Measurements from ENCODE around the gene IGSF23.
"Not testable (repeated sequence)": the region's sequence is repeated elsewhere in the genome, so short reads cannot be mapped to it uniquely, and the experiment has no call there.

Gene IGSF23

DNA sequence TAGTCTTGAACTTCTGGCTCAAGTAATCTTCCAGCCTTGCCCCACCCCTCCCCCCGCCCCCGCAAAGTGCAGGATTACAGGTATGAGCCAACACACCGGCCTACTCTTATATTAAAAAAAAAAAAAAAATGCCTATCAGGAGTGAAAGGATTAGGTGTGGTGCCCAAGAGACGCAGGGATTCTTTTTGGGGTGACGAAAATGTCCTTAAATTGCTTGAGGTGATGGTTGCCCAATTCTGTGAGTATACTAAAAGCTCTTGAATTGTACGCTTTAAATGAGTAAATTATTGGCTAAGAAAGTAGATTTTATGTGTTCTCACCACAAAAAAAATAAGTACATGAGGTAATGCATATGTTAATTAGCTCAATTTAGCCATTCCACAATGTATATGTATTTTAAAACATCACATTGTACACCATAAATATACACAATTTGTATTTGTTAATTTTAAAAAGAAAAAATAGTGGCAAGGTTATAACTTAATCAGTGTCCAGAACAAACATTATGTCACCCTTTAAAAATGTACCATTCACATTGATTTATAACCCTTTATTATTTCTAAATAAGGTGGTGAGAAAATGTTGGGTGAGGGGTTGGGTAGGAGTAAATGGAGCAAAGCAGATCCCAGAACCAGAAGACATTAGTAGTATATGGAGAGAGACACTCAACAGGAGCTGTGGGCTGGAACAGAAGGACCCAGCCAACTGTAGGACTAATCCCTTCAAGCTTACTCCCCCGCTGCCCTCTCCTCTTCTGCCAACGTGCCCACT is 3.9 kb downstream of the IGSF23 start:
- no peak for DNase-seq

- no peak for DNase-seq
Observed at GRCh38 chr19:44618640-44619357, 5.4 kb downstream of the IGSF23 start.

GRCh38 chr19:44620667-44621066 is 7.3 kb downstream of the IGSF23 start:
- DNase-seq: no peak

- DNase-seq: no peak
Observed at GRCh38 chr19:44621367-44621766, 8.0 kb downstream of the IGSF23 start.

DNA sequence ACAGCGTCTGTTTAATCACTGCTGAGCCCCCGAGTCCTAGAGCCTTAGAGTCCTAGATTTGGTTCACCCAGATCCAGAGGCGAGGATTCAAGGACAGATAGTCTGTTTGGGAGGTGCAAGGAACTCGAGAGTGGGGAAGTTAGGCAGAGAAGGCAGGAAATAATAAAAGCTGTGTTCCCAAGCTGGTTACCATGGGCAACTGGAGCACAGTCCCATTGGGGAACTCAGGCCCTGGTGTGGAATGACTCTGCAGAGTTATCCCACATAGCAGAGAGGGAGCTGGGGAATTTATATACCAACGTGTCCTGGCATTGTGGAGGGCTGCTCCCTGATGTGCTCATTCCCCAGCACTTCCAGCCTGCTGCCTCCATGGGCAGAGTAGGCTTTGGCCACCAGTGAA is 9.7 kb downstream of the IGSF23 start:
- no peak for DNase-seq

DNA sequence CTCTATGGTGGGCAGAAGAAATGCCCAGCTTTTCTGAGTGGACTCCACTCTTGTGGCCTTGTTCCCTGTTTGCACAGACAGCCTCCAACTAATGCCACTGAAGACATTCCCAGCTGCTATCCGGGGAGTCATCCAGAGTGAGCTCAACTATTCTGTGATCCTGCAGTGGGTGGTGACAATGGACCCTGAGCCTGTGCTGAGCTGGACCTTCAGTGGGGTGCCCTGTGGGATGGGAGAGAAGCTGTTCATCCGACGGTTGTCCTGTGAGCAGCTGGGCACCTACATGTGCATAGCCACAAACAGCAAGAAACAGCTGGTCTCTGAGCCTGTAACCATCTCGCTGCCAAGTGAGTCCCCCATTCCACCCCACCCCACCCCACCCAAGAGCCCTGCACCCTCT is 10.3 kb downstream of the IGSF23 start:
- no peak for DNase-seq

DNA sequence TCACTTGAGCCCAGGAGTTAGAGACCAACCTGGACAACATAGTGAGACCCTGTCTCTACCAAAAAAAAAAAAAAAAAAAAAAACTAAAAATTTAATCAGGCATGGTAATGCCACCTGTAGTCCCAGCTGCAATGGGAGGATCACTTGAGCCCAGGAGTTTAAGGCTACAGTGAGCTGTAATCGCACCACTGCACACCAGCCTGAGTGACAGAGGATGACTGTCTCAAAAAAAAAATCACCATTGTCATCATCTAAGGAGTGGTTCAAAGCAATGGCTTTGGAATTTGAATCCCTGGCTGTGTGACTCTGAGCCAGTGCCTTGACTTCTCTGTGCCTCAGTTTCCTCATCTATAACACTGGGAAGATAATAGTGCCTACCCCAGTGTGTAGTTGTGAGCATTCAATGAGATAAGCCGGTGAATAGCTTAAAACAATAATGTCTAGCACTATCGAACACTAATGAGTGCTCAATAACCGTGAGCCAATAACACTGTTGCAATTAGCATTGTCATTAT is 11.5 kb downstream of the IGSF23 start:
- DNase-seq: no peak

- not testable (repeated sequence) for DNase-seq
Observed at GRCh38 chr19:44625637-44626036, 12.3 kb downstream of the IGSF23 start.

DNA sequence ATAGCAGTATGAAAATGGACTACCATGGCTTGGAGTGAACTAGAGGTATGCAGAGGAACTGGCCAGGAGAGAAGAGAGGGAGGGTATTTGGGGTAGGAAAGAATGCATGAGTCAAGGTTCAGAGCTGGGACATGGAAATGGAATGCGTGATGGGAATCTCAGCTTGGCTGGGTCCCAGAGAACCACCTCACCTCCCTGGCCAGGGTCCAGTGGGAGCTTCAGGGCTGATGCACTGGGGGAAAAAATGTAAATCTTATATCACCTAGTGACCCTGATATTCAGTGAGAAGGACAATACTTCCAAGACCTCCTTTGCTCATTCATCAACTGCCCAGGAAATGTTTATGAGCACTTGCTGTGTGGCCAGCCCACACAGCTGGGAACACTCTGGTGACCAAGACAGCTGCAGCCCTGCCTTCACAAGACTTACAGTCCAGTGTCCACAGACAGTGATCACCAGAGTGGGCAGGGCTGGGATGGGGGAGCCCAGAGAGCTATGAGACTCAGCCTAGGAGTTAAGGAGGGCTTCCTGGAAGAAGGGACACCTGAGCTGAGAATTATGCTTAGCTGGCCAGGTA is 12.8 kb downstream of the IGSF23 start:
- DNase-seq: no peak

- DNase-seq: no peak
Observed at GRCh38 chr19:44627631-44628030, 14.3 kb downstream of the IGSF23 start.

GRCh38 chr19:44628793-44629192 is 15.4 kb downstream of the IGSF23 start:
- DNase-seq: no peak

- DNase-seq: not testable (repeated sequence)
Observed at GRCh38 chr19:44631611-44632010, 18.2 kb downstream of the IGSF23 start.

- DNase-seq: not testable (repeated sequence)
Observed at GRCh38 chr19:44634058-44634457, 20.7 kb downstream of the IGSF23 start.

- DNase-seq: no peak
Observed at GRCh38 chr19:44634785-44635184, 21.4 kb downstream of the IGSF23 start.

DNA sequence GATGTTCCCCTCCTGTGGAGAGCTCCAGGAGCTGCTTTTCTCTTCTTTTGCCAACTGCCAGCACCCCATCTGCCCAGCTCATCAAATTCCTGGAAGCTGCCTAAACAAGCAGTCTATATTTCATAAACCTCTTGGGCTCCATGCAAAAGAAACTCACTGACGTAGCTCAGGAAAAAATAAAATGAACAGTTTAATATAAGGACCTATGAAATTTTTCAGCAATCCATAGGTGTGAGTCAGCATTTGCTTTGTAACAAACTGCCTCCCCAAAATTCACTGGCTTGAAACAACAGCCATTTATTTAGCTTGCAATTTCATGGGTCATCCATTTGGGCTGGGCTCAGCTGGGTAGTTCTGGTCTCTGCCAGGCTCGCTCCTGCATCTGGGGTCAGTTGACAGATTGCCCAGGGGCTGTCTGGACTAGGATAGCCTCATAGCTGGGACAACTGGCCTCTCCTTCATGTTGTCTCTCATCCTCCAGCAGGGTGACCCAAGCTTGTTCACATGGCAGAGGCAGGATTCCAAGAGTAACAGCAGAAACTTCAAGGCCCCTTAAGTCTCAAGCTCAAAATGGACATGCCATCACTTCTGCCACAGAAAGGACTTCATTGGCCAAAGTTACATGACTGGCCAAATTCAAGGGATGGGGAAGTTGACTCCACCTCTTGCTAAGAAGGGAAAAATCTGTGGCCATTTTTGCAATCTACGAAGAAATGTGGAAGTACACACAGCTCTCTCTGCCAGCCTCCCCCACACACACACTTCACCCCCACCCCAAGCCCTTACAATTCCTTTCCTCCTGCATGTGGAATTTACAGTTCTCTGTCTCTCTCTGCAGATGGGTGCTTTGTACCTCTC is 22.4 kb downstream of the IGSF23 start:
- no peak for DNase-seq

- no peak for DNase-seq
Observed at GRCh38 chr19:44636439-44637389, 23.4 kb downstream of the IGSF23 start.

DNA sequence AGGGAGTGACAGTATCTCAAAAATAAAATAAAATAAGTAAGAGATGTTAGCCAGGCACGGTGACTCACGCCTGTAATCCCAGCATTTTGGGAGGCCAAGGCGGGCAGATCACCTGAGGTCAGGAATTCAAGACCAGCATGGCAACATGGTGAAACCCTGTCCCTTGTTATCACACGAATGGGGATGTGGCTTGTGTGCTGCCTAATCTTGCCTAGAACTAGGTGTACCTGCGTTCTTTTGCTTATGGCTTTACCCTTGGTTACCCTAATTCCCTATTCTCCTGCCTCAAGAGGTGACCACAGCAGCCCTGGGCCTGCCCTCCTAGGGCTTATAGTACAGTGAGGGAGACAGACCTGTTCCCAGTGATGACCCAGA is 24.0 kb downstream of the IGSF23 start:
- no peak for DNase-seq

DNA sequence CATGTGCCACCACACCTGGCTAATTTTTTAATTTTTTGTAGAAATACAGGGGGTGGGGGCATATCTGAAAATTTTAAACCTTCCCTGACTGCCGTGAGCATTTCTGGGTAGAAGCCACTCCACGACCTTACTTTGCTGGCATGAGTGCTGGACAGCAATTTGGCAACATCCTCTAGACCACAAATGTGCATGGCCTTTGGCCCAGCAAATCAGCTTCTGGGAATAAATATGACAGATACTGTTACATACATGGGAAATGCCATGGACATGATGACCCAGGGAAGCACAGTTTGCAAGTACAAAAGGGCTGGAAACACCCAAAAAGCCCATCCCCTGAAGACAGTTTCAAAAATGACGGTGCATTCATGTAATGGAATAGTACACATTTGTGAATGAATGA is 27.2 kb downstream of the IGSF23 start:
- no peak for DNase-seq

- DNase-seq: no peak
Observed at GRCh38 chr19:44641501-44642265, 28.3 kb downstream of the IGSF23 start.

GRCh38 chr19:44642377-44642776 is 29.0 kb downstream of the IGSF23 start:
- no peak for DNase-seq

Data from activated effector memory CD4-positive, alpha-beta T cell treated with anti-CD3 and anti-CD28 coated beads, Interleukin-2, amount 50 U/mL, for 16 hours (primary cell).